AG04449 (cell line): Measurements from ENCODE around the gene SLC22A17.

Experiments used
- CTCF ChIA-PET: fragments of 350-600 bp; formaldehyde crosslinking; extraction: SDS; loops from one replicate; lab custom pipeline; 2021; ENCODE audit warnings: antibody characterized with exemption; lab: Yijun Ruan, JAX
- POLR2A ChIA-PET: fragments of 400-600, 350-600 bp; formaldehyde crosslinking; extraction: SDS; loops from one replicate; lab custom pipeline; 2020; ENCODE audit warnings: antibody characterized with exemption, inconsistent platforms; lab: Yijun Ruan, JAX
- DNase-seq: peaks from one replicate; pipeline ENCODE4 v3.0.0-alpha.2; 2010; ENCODE audit warnings: low read depth, low spot score
- H3K4me3 ChIP-seq: 2 replicates; pipeline ENCODE4 v1.5.1; 2011; ENCODE audit warnings: low read depth, mild to moderate bottlenecking, control low read depth, low read length
- TF ChIP-seq, protein P1 (sequence below): IDR thresholded peaks from one replicate; pipeline ENCODE4 v1.5.1; 2011; ENCODE audit warnings: mild to moderate bottlenecking, moderate library complexity, low read length, control low read depth, inconsistent platforms; ENCODE audit not compliant: insufficient read depth; ENCODE audit errors: missing control alignments

The SLC22A17 gene

DNA sequence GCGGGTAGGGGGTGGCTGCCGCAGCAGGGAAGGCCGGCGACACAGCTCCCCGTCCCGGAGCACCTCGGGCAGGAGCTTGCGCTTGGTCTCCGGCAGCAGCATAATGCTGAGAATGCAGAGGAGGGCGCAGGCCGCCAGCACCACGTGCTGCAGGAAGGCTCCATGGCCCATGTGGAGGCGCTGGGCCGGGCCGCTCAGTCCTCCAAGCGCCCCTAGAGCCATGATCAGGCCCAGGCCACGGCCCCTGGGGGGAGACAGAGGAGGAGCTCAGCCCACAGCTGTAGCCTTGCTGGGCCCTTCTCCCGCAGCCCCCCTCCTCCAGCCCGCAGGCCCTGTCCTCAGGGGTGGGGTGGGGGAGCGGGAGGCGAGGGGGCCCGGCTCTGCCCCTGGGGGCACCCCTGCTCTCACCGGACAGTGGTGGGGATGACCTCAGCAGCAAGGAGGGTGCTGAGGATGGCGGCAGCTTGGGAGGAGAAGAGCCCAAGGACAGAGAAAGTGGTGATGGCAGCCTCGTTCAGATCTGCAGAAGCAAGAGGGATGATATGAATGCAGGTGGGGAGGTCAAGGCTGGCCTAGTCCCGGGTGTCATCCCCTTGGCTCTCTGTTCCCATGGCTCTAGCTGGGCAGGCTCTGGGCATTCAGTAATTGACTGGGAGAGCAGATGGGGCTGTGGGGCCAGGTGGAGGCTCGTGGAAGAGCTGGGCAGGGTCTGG lies 5.8 kb downstream of the SLC22A17 start:
- no peak overlapping the region for H3K4me3 ChIP-seq
- ChIA-PET POLR2A (interaction anchor here (0.7 kb wide), 1 partner anchor 8 kb away, joined by 3 read pairs; no protein-coding TSS in a partner anchor), CTCF (interaction anchor here (1.2 to 2.6 kb wide), 4 partner anchors 11 to 17 kb away, joined by 3 to 11 read pairs (median 7); no protein-coding TSS in a partner anchor)
- TF ChIP-seq, protein P1, sequence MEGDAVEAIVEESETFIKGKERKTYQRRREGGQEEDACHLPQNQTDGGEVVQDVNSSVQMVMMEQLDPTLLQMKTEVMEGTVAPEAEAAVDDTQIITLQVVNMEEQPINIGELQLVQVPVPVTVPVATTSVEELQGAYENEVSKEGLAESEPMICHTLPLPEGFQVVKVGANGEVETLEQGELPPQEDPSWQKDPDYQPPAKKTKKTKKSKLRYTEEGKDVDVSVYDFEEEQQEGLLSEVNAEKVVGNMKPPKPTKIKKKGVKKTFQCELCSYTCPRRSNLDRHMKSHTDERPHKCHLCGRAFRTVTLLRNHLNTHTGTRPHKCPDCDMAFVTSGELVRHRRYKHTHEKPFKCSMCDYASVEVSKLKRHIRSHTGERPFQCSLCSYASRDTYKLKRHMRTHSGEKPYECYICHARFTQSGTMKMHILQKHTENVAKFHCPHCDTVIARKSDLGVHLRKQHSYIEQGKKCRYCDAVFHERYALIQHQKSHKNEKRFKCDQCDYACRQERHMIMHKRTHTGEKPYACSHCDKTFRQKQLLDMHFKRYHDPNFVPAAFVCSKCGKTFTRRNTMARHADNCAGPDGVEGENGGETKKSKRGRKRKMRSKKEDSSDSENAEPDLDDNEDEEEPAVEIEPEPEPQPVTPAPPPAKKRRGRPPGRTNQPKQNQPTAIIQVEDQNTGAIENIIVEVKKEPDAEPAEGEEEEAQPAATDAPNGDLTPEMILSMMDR = no peak
- DNase-seq = no peak

DNA sequence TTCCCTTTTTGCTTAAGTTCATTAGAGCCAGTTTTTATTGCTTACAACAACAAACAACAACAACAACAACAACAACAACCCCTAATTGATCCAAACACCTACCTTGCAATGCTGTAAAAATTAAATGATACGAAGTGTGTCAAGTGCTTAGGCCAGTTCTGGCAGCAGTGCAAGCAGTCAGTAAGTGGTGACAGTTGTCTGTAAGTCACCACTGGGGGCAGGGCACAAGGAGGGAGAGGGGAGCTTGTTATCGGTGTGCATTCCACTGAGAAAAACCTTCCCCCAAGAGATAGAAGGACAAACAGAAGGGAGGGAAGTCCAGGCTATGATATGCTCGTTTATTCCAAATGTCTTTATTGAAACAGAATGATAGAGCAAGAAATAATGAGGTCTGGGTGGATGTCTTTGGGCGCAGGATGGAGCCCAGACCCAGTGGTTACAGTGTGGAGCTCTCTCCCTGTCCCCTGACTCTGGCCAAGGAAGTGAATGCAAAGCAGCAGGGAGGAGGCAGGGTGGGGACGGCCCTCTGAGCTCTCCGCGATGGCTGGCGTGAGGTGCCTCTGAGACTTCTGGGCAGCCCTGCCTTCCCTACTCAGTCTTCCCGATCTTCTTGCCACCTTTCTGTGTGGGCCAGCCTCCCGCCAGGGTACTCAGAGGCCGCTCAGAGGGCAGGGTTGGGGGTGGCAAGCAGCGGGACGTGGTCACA lies 6.5 kb downstream of the SLC22A17 start:
- no peak overlapping the region for H3K4me3 ChIP-seq
- TF ChIP-seq, protein P1 = no peak
- CTCF ChIA-PET = interaction anchor here (1.2 to 2.6 kb wide), 10 partner anchors 8 to 37 kb away, joined by 3 to 12 read pairs (median 7); no protein-coding TSS in a partner anchor
- POLR2A ChIA-PET = interaction anchor here (0.7 kb wide), 1 partner anchor 9 kb away, joined by 3 read pairs; no protein-coding TSS in a partner anchor
- DNase-seq = no peak

DNA sequence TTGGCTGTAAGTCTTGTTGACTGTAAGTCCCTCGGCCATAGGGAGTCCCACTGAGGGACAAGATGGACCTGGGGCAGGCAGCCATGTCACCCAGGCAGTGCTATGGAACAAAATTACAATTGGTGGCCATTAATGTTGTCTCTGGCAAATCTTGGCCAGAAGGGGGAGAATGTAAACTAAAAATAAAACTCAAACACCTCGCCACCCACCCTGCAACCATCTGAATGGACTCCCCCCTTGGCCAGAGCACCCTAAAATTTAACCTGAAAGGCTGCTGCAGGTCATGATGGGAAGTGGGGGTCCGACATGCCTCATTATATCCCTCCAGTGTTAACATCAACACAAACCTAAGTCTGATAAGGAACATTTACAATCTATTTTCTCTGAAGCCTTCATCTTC lies 8.2 kb downstream of the SLC22A17 start:
- ChIA-PET CTCF (interaction anchor here (0.7 to 2.6 kb wide), 11 partner anchors 9 to 36 kb away, joined by 3 to 12 read pairs (median 5); partner anchors contain the start of gene SLC22A17), POLR2A (interaction anchor here (1.3 kb wide), 1 partner anchor 8 kb away, joined by 4 read pairs; the partner anchor contains the start of gene SLC22A17)
- TF ChIP-seq, protein P1 = no peak
- no peak for DNase-seq
- no peak overlapping the region for H3K4me3 ChIP-seq

DNA sequence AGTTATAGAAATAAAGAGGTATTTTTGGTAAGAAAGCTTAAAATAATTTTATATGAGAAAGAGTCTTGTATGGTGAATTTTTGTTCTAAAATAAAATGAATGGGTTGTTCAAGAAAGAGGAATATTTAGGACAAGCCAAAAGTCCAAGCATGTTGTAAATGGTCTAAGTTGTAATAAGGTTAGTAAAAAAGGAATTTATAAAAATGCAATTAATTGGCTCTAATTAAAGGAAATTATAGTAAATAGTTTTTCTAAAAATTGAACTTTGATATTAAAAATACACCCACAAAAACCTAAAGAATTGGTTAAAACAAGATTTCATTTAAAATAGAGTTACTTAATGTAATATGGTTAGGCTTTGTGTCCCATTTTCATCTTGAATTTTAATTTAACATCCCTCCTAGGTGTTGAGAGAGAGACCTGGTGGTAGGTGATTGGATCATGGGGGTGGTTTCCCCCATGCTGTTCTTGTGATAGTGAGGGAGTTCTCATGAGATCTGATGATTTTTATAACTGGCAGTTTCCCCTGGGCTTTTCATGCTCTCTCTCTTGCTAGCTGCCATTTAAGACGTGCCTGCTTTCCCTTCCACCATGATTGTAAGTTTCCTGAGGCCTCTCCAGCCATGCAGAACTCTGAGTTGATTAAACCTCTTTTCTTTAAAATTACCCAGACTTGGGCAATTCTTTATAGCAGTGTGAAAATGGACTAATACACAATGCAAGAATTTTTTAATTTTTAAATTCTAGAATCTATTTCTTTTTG lies 13.0 kb downstream of the SLC22A17 start:
- ChIA-PET CTCF (interaction anchor here (0.6 to 3.0 kb wide), 4 partner anchors 11 to 40 kb away, joined by 3 to 24 read pairs (median 4); partner anchors contain the start of gene SLC22A17), POLR2A (no interaction called here)
- no peak overlapping the region for H3K4me3 ChIP-seq
- TF ChIP-seq, protein P1 = no peak
- no peak for DNase-seq

DNA sequence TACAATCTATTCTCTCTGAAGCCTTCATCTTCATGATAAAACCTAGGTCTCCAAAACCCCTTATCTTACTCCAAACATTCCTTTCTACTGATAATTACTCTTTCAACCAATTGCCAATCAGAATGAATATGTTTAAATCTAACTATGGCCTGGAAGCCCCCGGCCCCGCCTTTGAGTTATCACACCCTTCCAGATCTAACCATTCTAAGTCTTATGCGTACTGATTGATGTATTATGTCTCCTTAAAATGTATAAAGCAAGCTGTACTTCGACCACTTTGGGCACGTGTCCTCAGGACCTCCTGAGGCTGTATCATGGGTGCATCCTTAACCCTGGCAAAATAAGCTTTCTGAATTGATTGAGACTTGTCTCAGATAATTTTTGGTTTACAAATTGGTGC lies 17.1 kb downstream of the SLC22A17 start:
- POLR2A ChIA-PET = no interaction called here
- CTCF ChIA-PET = interaction anchor here (1.4 to 18.0 kb wide), 3 partner anchors 10 to 43 kb away, joined by 8 to 303 read pairs (median 9); partner anchors contain the start of genes CMTM5 and SLC22A17
- DNase-seq = no peak
- no peak overlapping the region for H3K4me3 ChIP-seq
- TF ChIP-seq, protein P1 = no peak
